Astrocyte (in vitro differentiated cells and primary cell): ENCODE measurements around the gene MAIP1. TPM values are rescaled to one million over a fixed set of nuclear protein-coding genes. Genes with fewer than 3 reads are reported as not detected.
A peak's percentile ranks its signal among the peaks of the same experiment; 100 is the strongest.

Experiments
- DNase-seq: peaks from one replicate; pipeline ENCODE4 v3.0.0-alpha.2; 2010; ENCODE audit warnings: low read depth
- FAIRE-seq: peaks from 2 replicates; lab custom pipeline; 2011; peaks lifted over from hg19 to GRCh38; lab: Jason Lieb, UNC
- H2AFZ ChIP-seq: 2 replicates; pipeline ENCODE4 v1.6.0; 2012; ENCODE audit warnings: low read depth, low read length, inconsistent platforms
- H3K27ac ChIP-seq: 2 replicates; pipeline ENCODE4 v1.5.1; 2011; ENCODE audit warnings: low read depth, low read length, inconsistent platforms
- H3K27me3 ChIP-seq: 2 replicates; pipeline ENCODE4 v1.6.0; 2011; ENCODE audit warnings: low read length, inconsistent platforms; ENCODE audit not compliant: insufficient read depth
- H3K36me3 ChIP-seq: 2 replicates; pipeline ENCODE4 v1.5.1; 2011; ENCODE audit warnings: low read length, inconsistent platforms; ENCODE audit not compliant: insufficient read depth
- H3K4me1 ChIP-seq: 2 replicates; pipeline ENCODE4 v1.5.1; 2011; ENCODE audit warnings: low read length, inconsistent platforms; ENCODE audit not compliant: insufficient read depth
- H3K4me2 ChIP-seq: 2 replicates; pipeline ENCODE4 v1.6.0; 2012; ENCODE audit warnings: low read length, inconsistent platforms
- H3K4me3 ChIP-seq: 2 replicates; pipeline ENCODE4 v1.5.1; 2011; ENCODE audit warnings: low read depth, mild to moderate bottlenecking, low read length, inconsistent platforms; ENCODE audit not compliant: insufficient read depth
- H3K79me2 ChIP-seq: 2 replicates; pipeline ENCODE4 v1.6.0; 2012; ENCODE audit warnings: mild to moderate bottlenecking, low read length, inconsistent platforms; ENCODE audit not compliant: insufficient read depth
- H3K9ac ChIP-seq: 2 replicates; pipeline ENCODE4 v1.6.0; 2012; ENCODE audit warnings: mild to moderate bottlenecking, low read length, inconsistent platforms
- H3K9me3 ChIP-seq: 2 replicates; pipeline ENCODE4 v1.5.1; 2012; ENCODE audit warnings: low read depth, mild to moderate bottlenecking, low read length, inconsistent platforms; ENCODE audit not compliant: insufficient read depth
- H4K20me1 ChIP-seq: 2 replicates; pipeline ENCODE4 v1.6.0; 2012; ENCODE audit warnings: low read length, inconsistent platforms; ENCODE audit not compliant: insufficient read depth
- H3K27ac Mint-ChIP-seq: one replicate; pipeline ENCODE4 v1.8.0; 2021; ENCODE audit warnings: mild to moderate bottlenecking, mixed read lengths; ENCODE audit not compliant: unreplicated experiment
- H3K27me3 Mint-ChIP-seq: one replicate; pipeline ENCODE4 v1.8.0; 2021; ENCODE audit warnings: low read depth, mixed read lengths; ENCODE audit not compliant: unreplicated experiment
- H3K36me3 Mint-ChIP-seq: one replicate; pipeline ENCODE4 v1.8.0; 2021; ENCODE audit warnings: low read depth, mixed read lengths; ENCODE audit not compliant: unreplicated experiment
- H3K4me1 Mint-ChIP-seq: one replicate; pipeline ENCODE4 v1.8.0; 2021; ENCODE audit warnings: low read depth, mixed read lengths; ENCODE audit not compliant: unreplicated experiment
- H3K4me3 Mint-ChIP-seq: one replicate; pipeline ENCODE4 v1.8.0; 2021; ENCODE audit warnings: mild to moderate bottlenecking, moderate library complexity, mixed read lengths; ENCODE audit not compliant: unreplicated experiment
- H3K9me3 Mint-ChIP-seq: one replicate; pipeline ENCODE4 v1.8.0; 2021; ENCODE audit warnings: mild to moderate bottlenecking, mixed read lengths; ENCODE audit not compliant: unreplicated experiment
- CTCF ChIP-seq: IDR thresholded peaks from 2 replicates; pipeline ENCODE4 v1.5.1; 2011; ENCODE audit warnings: low read depth, mild to moderate bottlenecking, inconsistent platforms, low read length, moderate library complexity; ENCODE audit not compliant: insufficient read depth
- EZH2 ChIP-seq: IDR thresholded peaks from 2 replicates; pipeline ENCODE4 v1.6.1; 2012; ENCODE audit warnings: mild to moderate bottlenecking, low read length, inconsistent platforms; ENCODE audit not compliant: insufficient read depth
- total RNA-seq: library from RNA; stranded (reverse); gene quantifications from 2 replicates; pipeline ENCODE4 v1.2.1, GENCODE V29; 2021

MAIP1 gene
- total RNA-seq, 1 donor from 2014 or later: 24.4 TPM

- no peak overlapping the region for H2AFZ ChIP-seq
- Mint-ChIP-seq H3K36me3 (peaks cover 26% of the 10 kb centered on the region), H3K27me3 (no peaks in the 10 kb centered on the region), H3K9me3 (peaks cover 13% of the 10 kb centered on the region), H3K27ac (no peak overlapping the region), H3K4me3 (no peak overlapping the region), H3K4me1 (peaks cover 7% of the 10 kb centered on the region)
- H3K79me2 ChIP-seq: peaks cover 88% of the 10 kb centered on the region
- H3K4me1 ChIP-seq: no peaks in the 10 kb centered on the region
- FAIRE-seq (no peak), DNase-seq (no peak)
- H3K9ac ChIP-seq: no peak overlapping the region
- no peak overlapping the region for H3K4me3 ChIP-seq
- no peak for TF ChIP-seq EZH2
- no peak for TF ChIP-seq CTCF
- H3K27me3 ChIP-seq: no peaks in the 10 kb centered on the region
- peaks cover 47% of the 10 kb centered on the region for H4K20me1 ChIP-seq
- no peak overlapping the region for H3K27ac ChIP-seq
- peaks cover 6% of the 10 kb centered on the region for H3K9me3 ChIP-seq
- H3K36me3 ChIP-seq: peaks cover 6% of the 10 kb centered on the region
- no peak overlapping the region for H3K4me2 ChIP-seq
Measured at GRCh38 chr2:199916980-199917379, 38.4 kb upstream of the MAIP1 start.

- DNase-seq (no peak), FAIRE-seq (no peak)
- no peaks in the 10 kb centered on the region for H3K27me3 ChIP-seq
- peaks cover 37% of the 10 kb centered on the region for H4K20me1 ChIP-seq
- H3K27ac ChIP-seq: no peak overlapping the region
- Mint-ChIP-seq H3K4me3 (no peak overlapping the region), H3K27me3 (no peaks in the 10 kb centered on the region), H3K9me3 (no peaks in the 10 kb centered on the region), H3K36me3 (peaks cover 11% of the 10 kb centered on the region), H3K27ac (peak overlapping the region; percentile 38), H3K4me1 (peaks cover 12% of the 10 kb centered on the region)
- peak overlapping the region; percentile 25 for H3K4me2 ChIP-seq
- no peaks in the 10 kb centered on the region for H3K4me1 ChIP-seq
- H3K4me3 ChIP-seq: no peak overlapping the region
- no peak overlapping the region for H2AFZ ChIP-seq
- peaks cover 84% of the 10 kb centered on the region for H3K79me2 ChIP-seq
- H3K9ac ChIP-seq: no peak overlapping the region
- peaks cover 19% of the 10 kb centered on the region for H3K36me3 ChIP-seq
- TF ChIP-seq CTCF (no peak), EZH2 (no peak)
- H3K9me3 ChIP-seq: no peaks in the 10 kb centered on the region
Measured at GRCh38 chr2:199922856-199923255, 32.5 kb upstream of the MAIP1 start.

- H3K4me1 Mint-ChIP-seq: peaks cover 12% of the 10 kb centered on the region
- Histone ChIP-seq H3K4me2 (no peak overlapping the region), H3K4me3 (no peak overlapping the region), H3K9ac (no peak overlapping the region), H3K36me3 (peaks cover 19% of the 10 kb centered on the region), H3K79me2 (peaks cover 75% of the 10 kb centered on the region), H3K9me3 (no peaks in the 10 kb centered on the region), H4K20me1 (peaks cover 31% of the 10 kb centered on the region), H3K27ac (no peak overlapping the region), H3K4me1 (no peaks in the 10 kb centered on the region), H3K27me3 (no peaks in the 10 kb centered on the region), H2AFZ (no peak overlapping the region)
- peaks cover 6% of the 10 kb centered on the region for H3K36me3 Mint-ChIP-seq
- DNase-seq (no peak), FAIRE-seq (no peak)
- no peak overlapping the region for H3K4me3 Mint-ChIP-seq
- H3K27me3 Mint-ChIP-seq: no peaks in the 10 kb centered on the region
- H3K27ac Mint-ChIP-seq: no peak overlapping the region
- TF ChIP-seq CTCF (no peak), EZH2 (no peak)
- no peaks in the 10 kb centered on the region for H3K9me3 Mint-ChIP-seq
Measured at GRCh38 chr2:199923924-199924323, 31.5 kb upstream of the MAIP1 start.
